ENCODE data around the gene PDSS2.

GRCh38 chr6:107216197-107216933, 243.0 kb downstream of the PDSS2 start:
- TF ChIP-seq CTCF (IDR thresholded peaks at IDR 0.05): no peak
- no peak for TF ChIP-seq ZFX (IDR thresholded peaks at IDR 0.05; ENCODE audit: borderline replicate concordance)

Measured in 22Rv1 (cell line).